GM12878 (cell line): ENCODE measurements around the gene PLS1. TPM values are rescaled to one million over a fixed set of nuclear protein-coding genes. Genes with fewer than 3 reads are reported as not detected.
A peak's percentile ranks its signal among the peaks of the same experiment; 100 is the strongest.

Source experiments
- ATAC-seq: fragments of 200-7000 bp; cut with Tn5 transposase; 3 replicates; pipeline ENCODE4 v1.9.1; 2020; ENCODE audit warnings: mild to moderate bottlenecking, moderate library complexity
- BruUV-seq: library from RNA; stranded (reverse); fragments of 400-500 nt; replicated peaks from 2 replicates; lab custom pipeline; 2021; lab: Mats Ljungman, UMichigan
- CTCF ChIA-PET: fragments of 300-600 bp; sonication (Branson Sonifier 250); formaldehyde crosslinking; extraction: SDS; loops from one replicate; lab custom pipeline; 2021; ENCODE audit warnings: inconsistent platforms; lab: Yijun Ruan, JAX
- POLR2A ChIA-PET: fragments of 350-600 bp; formaldehyde crosslinking; extraction: SDS; loops from one replicate; lab custom pipeline; 2021; ENCODE audit warnings: inconsistent platforms; lab: Charles Lee
- RAD21 ChIA-PET: fragments of 300-600 bp; sonication (Branson Sonifier 250); formaldehyde crosslinking; loops from one replicate; lab custom pipeline; 2023; ENCODE audit warnings: antibody characterized with exemption; ENCODE audit not compliant: unreplicated experiment; lab: Charles Lee
- SMC1A ChIA-PET: fragments of 300-600 bp; sonication (Branson Sonifier 250); formaldehyde crosslinking; loops from one replicate; lab custom pipeline; 2023; ENCODE audit not compliant: unreplicated experiment, uncharacterized antibody; lab: Charles Lee
- DNase-seq: peaks from one replicate; pipeline ENCODE4 v3.0.0-alpha.2; 2011; ENCODE audit warnings: low read depth, low spot score
- FAIRE-seq: peaks from 3 replicates; lab custom pipeline; 2011; peaks lifted over from hg19 to GRCh38; lab: Jason Lieb, UNC
- H2AFZ ChIP-seq: 2 replicates; pipeline ENCODE4 v1.6.0; 2011; ENCODE audit warnings: low read depth, low read length, control low read depth; ENCODE audit not compliant: control insufficient read depth
- H3K27ac ChIP-seq: 2 replicates; pipeline ENCODE4 v1.5.1; 2011; ENCODE audit warnings: control low read depth; ENCODE audit not compliant: control insufficient read depth, insufficient read depth
- H3K27me3 ChIP-seq, 2 experiments: replicated peaks in 1 of 2; 2 replicates each; pipeline versions ENCODE4 v1.6.0 to v1.6.1; 2011; ENCODE audit warnings: low read length in 1 of 2; ENCODE audit not compliant: control insufficient read depth in 2 of 2, insufficient read depth in 2 of 2
- H3K36me3 ChIP-seq, 2 experiments: 2 replicates each; pipeline ENCODE4 v1.5.1; 2011; ENCODE audit warnings: low read length in 1 of 2; ENCODE audit not compliant: control insufficient read depth in 2 of 2, insufficient read depth in 2 of 2
- H3K4me1 ChIP-seq: 2 replicates; pipeline ENCODE4 v1.6.1; 2011; ENCODE audit warnings: mild to moderate bottlenecking, low read length, moderate library complexity, mixed read lengths; ENCODE audit not compliant: control insufficient read depth, insufficient read depth
- H3K4me2 ChIP-seq: 2 replicates; pipeline ENCODE4 v1.6.0; 2011; ENCODE audit warnings: control low read depth; ENCODE audit not compliant: control insufficient read depth, insufficient read depth
- H3K4me3 ChIP-seq: fragments of 200-600 bp; sonication (generic); 2 replicates; pipeline ENCODE4 v1.5.1; 2016
- H3K79me2 ChIP-seq: 2 replicates; pipeline ENCODE4 v1.6.0; 2011; ENCODE audit warnings: low read length; ENCODE audit not compliant: control insufficient read depth, insufficient read depth
- H3K9ac ChIP-seq: 2 replicates; pipeline ENCODE4 v1.8.0; 2011; ENCODE audit warnings: low read length, control low read depth, mixed read lengths; ENCODE audit not compliant: control insufficient read depth, insufficient read depth
- H3K9me3 ChIP-seq: replicated peaks from 3 replicates; pipeline ENCODE4 v1.5.1; 2011; ENCODE audit warnings: mild to moderate bottlenecking, low read length; ENCODE audit not compliant: control insufficient read depth, insufficient read depth
- H4K20me1 ChIP-seq: 2 replicates; pipeline ENCODE4 v1.6.0; 2011; ENCODE audit not compliant: control insufficient read depth, insufficient read depth
- ATF7 ChIP-seq: fragments of 450-650 bp; IDR thresholded peaks from 2 replicates; pipeline ENCODE4 v1.6.1; 2016; ENCODE audit warnings: low read depth, mild to moderate bottlenecking
- CREB1 ChIP-seq: IDR thresholded peaks from 2 replicates; pipeline ENCODE4 v1.6.1; 2012; ENCODE audit warnings: low read depth, mild to moderate bottlenecking, inconsistent platforms
- CREM ChIP-seq: IDR thresholded peaks from 2 replicates; pipeline ENCODE4 v1.6.1; 2014; ENCODE audit warnings: antibody characterized with exemption, low read depth
- SUPT20H ChIP-seq: IDR thresholded peaks from 2 replicates; pipeline ENCODE4 v1.6.1; 2011; ENCODE audit warnings: low read depth, mild to moderate bottlenecking, low read length, moderate library complexity, borderline replicate concordance; ENCODE audit not compliant: control insufficient read depth
- WGBS: methylation state at CpG from one replicate; pipeline ENCODE4 v1.1.6; 2016; ENCODE audit warnings: low lambda C conversion rate; ENCODE audit not compliant: insufficient replicate concordance, insufficient coverage; ENCODE audit errors: missing lambda C conversion rate; 5-methylcytosine and 5-hydroxymethylcytosine counted together
- in situ Hi-C: fragments of 300-500 bp; cut with MboI; formaldehyde crosslinking; loops from 9 replicates; pipeline ENCODE4 v1.14.3; 2018; ENCODE audit warnings: mixed read lengths
- intact Hi-C: fragments of 100-400 bp; cut with micrococcal nuclease; formaldehyde crosslinking; loops from one replicate; pipeline ENCODE4 v1.14.2; 2022; ENCODE audit not compliant: unreplicated experiment
- polyA plus RNA-seq, 11 experiments: library from polyadenylated mRNA; depleted of rRNA in 4 of 11; unstranded in 6 of 11; stranded (reverse) in 5 of 11; fragments of >200 nt; fragmentation: Nextera tagmentation in 4 of 11; fragmentation: Illumina TruSeq in 1 of 11; extraction: Ambion mirVana in 4 of 11; extraction: Trizol in 1 of 11; gene quantifications; 1 replicate in 1 of 11; 2 replicates in 10 of 11; pipeline versions ENCODE4 v1.2.1 to v1.2.3, GENCODE V29; 2011 to 2016; ENCODE audit warnings: inconsistent platforms in 2 of 11, missing spikeins in 2 of 11, low read depth in 1 of 11
- total RNA-seq, 4 experiments: library from RNA; depleted of rRNA in 3 of 4; stranded (reverse); fragments of >200 nt in 3 of 4; fragmentation: Illumina TruSeq in 1 of 4; extraction: Trizol in 1 of 4; gene quantifications; 2 replicates each; pipeline versions ENCODE4 v1.2.1 to v1.2.3, GENCODE V29; 2013 to 2021

The PLS1 gene
- total and polyA plus RNA-seq, 10 of the 15 experiments (the other 5 are each of a cell fraction or from before 2014, with no cell fraction given), result 0.59 to 11.7 (median 1.7) TPM

- TSS peak; percentile 64 for BruUV-seq
- RAD21 ChIA-PET, result interaction anchor here (1.0 to 1.7 kb wide), 3 partner anchors 11 to 425 kb away, joined by 4 to 5 read pairs (median 4); partner anchors contain the start of gene U2SURP
Measured at GRCh38 chr3:142577696-142578328, 18.4 kb upstream of the PLS1 start.

More at GRCh38 chr3:142577696-142578328, 18.4 kb upstream of the PLS1 start:
- ATAC-seq (no peak), FAIRE-seq (no peak), DNase-seq (no peak)
- intact Hi-C loops (loop anchor here (1.0 to 5.0 kb wide), 3 partner anchors 18 to 424 kb away; partner anchors contain the start of genes PLS1 and U2SURP), in situ Hi-C loops (no loop called here)
- H3K79me2 ChIP-seq, result peaks cover 52% of the 10 kb centered on the region
- CTCF ChIA-PET, result interaction anchor here (1.1 to 1.6 kb wide), 4 partner anchors 10 to 251 kb away, joined by 3 to 4 read pairs (median 3); no protein-coding TSS in a partner anchor
- 10% methylated on average over 12 of the region's 12 CpGs for WGBS
- POLR2A ChIA-PET, result interaction anchor here (0.8 kb wide), 1 partner anchor 79 kb away, joined by 3 read pairs; no protein-coding TSS in a partner anchor
- no peaks in the 10 kb centered on the region for H3K27me3 ChIP-seq
- peak overlapping the region; percentile 82 for H3K27ac ChIP-seq
- H3K4me2 ChIP-seq, result peak overlapping the region; percentile 47
- H3K36me3 ChIP-seq, result no peaks in the 10 kb centered on the region
- H3K4me3 ChIP-seq, result peak overlapping the region; percentile 96
- peak; percentile 67; the same call in 1 of the 2 replicates for TF ChIP-seq CREB1
- TF ChIP-seq ATF7, result 0 out of 2 replicates have a peak, but pooled peaks have one; percentile 12
- TF ChIP-seq CREM, result peak; percentile 56; the same call in 1 of the 2 replicates
- no peak for TF ChIP-seq SUPT20H
- H4K20me1 ChIP-seq, result no peaks in the 10 kb centered on the region
- SMC1A ChIA-PET, result interaction anchor here (0.9 to 1.7 kb wide), 7 partner anchors 8 to 130 kb away, joined by 3 to 6 read pairs (median 4); partner anchors contain the start of gene XRN1
- no peaks in the 10 kb centered on the region for H3K9me3 ChIP-seq
- H2AFZ ChIP-seq, result peak overlapping the region; percentile 92
- peak overlapping the region; percentile 93 for H3K9ac ChIP-seq
- H3K4me1 ChIP-seq, result no peaks in the 10 kb centered on the region
